SU-DHL-6 (cell line): ENCODE measurements around the gene LGALS14.

Experiments
- EZH2phosphoT487 ChIP-seq: fragments of 200-600 bp; sonication (generic), shearing (Covaris generic); conservative IDR thresholded peaks from 2 replicates; pipeline ENCODE4 v1.6.1; 2018; ENCODE audit warnings: mild to moderate bottlenecking, antibody characterized with exemption, low read length, moderate library complexity, mixed read lengths
- TF ChIP-seq, protein P1 (sequence below): fragments of 200-600 bp; sonication (generic); IDR thresholded peaks from one replicate; pipeline ENCODE4 v1.5.1; 2017; ENCODE audit warnings: antibody characterized with exemption, mild to moderate bottlenecking, low read length, moderate library complexity; ENCODE audit not compliant: insufficient read depth, poor library complexity, severe bottlenecking

DNA sequence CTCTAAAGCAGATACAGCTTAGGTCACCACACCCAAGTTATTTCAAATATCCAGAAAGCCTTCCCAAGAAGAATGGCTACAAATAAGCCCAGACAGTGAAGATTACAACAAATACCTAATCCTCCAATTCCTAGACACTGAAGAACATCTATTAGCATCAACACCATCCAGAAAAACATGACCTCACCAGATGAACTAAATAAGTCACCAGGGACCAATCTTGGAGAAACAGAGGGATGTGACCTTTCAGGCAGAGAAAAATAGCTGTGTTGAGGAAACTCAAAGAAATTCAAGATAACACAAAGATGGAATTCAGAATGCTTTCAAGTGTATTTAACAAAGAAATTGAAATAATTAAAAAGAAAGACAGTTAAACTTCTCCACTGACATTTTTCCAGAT, 48.5 kb downstream of the LGALS14 start:
- TF ChIP-seq, protein P1, sequence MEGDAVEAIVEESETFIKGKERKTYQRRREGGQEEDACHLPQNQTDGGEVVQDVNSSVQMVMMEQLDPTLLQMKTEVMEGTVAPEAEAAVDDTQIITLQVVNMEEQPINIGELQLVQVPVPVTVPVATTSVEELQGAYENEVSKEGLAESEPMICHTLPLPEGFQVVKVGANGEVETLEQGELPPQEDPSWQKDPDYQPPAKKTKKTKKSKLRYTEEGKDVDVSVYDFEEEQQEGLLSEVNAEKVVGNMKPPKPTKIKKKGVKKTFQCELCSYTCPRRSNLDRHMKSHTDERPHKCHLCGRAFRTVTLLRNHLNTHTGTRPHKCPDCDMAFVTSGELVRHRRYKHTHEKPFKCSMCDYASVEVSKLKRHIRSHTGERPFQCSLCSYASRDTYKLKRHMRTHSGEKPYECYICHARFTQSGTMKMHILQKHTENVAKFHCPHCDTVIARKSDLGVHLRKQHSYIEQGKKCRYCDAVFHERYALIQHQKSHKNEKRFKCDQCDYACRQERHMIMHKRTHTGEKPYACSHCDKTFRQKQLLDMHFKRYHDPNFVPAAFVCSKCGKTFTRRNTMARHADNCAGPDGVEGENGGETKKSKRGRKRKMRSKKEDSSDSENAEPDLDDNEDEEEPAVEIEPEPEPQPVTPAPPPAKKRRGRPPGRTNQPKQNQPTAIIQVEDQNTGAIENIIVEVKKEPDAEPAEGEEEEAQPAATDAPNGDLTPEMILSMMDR: no peak
- TF ChIP-seq EZH2phosphoT487: no peak
